ENCODE results near the gene LGI4.
"Not testable (repeated sequence)": the region's sequence is repeated elsewhere in the genome, so short reads cannot be mapped to it uniquely, and the experiment has no call there.

LGI4 gene

GRCh38 chr19:35112995-35113688 lies 21.7 kb downstream of the LGI4 start:
- no peaks in the 10 kb centered on the region for H3K36me3 Mint-ChIP-seq
- H3K4me1 Mint-ChIP-seq, result peaks cover 5% of the 10 kb centered on the region
- H3K9me3 Mint-ChIP-seq, result no peaks in the 10 kb centered on the region
- H3K27me3 Mint-ChIP-seq, result no peaks in the 10 kb centered on the region
- no peak overlapping the region for H3K4me3 Mint-ChIP-seq
- H3K27ac Mint-ChIP-seq, result no peak overlapping the region

GRCh38 chr19:35110974-35111373 lies 23.9 kb downstream of the LGI4 start:
- H3K4me3 Mint-ChIP-seq, result no peak overlapping the region
- H3K36me3 Mint-ChIP-seq, result no peaks in the 10 kb centered on the region
- no peaks in the 10 kb centered on the region for H3K9me3 Mint-ChIP-seq
- no peak overlapping the region for H3K27ac Mint-ChIP-seq
- H3K4me1 Mint-ChIP-seq, result peaks cover 5% of the 10 kb centered on the region
- H3K27me3 Mint-ChIP-seq, result no peaks in the 10 kb centered on the region

- Mint-ChIP-seq H3K9me3 (no peaks in the 10 kb centered on the region), H3K27me3 (no peaks in the 10 kb centered on the region), H3K4me3 (no peak overlapping the region), H3K4me1 (peaks cover 2% of the 10 kb centered on the region), H3K36me3 (no peaks in the 10 kb centered on the region), H3K27ac (no peak overlapping the region)
These were observed 25.3 kb downstream of the LGI4 start for GRCh38 chr19:35109395-35110112.

- Mint-ChIP-seq H3K4me1 (no peaks in the 10 kb centered on the region), H3K27me3 (no peaks in the 10 kb centered on the region), H3K36me3 (no peaks in the 10 kb centered on the region), H3K9me3 (no peaks in the 10 kb centered on the region), H3K4me3 (no peak overlapping the region), H3K27ac (peak overlapping the region; percentile 30)
These were observed 26.1 kb downstream of the LGI4 start for GRCh38 chr19:35108730-35109129.

GRCh38 chr19:35107545-35107944 lies 27.3 kb downstream of the LGI4 start:
- no peaks in the 10 kb centered on the region for H3K9me3 Mint-ChIP-seq
- H3K27me3 Mint-ChIP-seq, result no peaks in the 10 kb centered on the region
- no peak overlapping the region for H3K4me3 Mint-ChIP-seq
- H3K4me1 Mint-ChIP-seq, result no peaks in the 10 kb centered on the region
- H3K27ac Mint-ChIP-seq, result no peak overlapping the region
- H3K36me3 Mint-ChIP-seq, result no peaks in the 10 kb centered on the region

- H3K4me1 Mint-ChIP-seq, result no peaks in the 10 kb centered on the region
- no peak overlapping the region for H3K4me3 Mint-ChIP-seq
- H3K9me3 Mint-ChIP-seq, result no peaks in the 10 kb centered on the region
- no peaks in the 10 kb centered on the region for H3K36me3 Mint-ChIP-seq
- H3K27me3 Mint-ChIP-seq, result no peaks in the 10 kb centered on the region
- H3K27ac Mint-ChIP-seq, result no peak overlapping the region
These were observed 27.8 kb downstream of the LGI4 start for GRCh38 chr19:35106898-35107541.

- Mint-ChIP-seq H3K27me3 (no peaks in the 10 kb centered on the region), H3K4me3 (no peak overlapping the region), H3K36me3 (no peaks in the 10 kb centered on the region), H3K4me1 (no peaks in the 10 kb centered on the region), H3K9me3 (no peaks in the 10 kb centered on the region), H3K27ac (peak overlapping the region; percentile 80)
These were observed 28.6 kb downstream of the LGI4 start for GRCh38 chr19:35106291-35106583.

- Mint-ChIP-seq H3K27ac (peak overlapping the region; percentile 80), H3K4me3 (no peak overlapping the region), H3K9me3 (no peaks in the 10 kb centered on the region), H3K36me3 (no peaks in the 10 kb centered on the region), H3K4me1 (no peaks in the 10 kb centered on the region), H3K27me3 (no peaks in the 10 kb centered on the region)
These were observed 29.2 kb downstream of the LGI4 start for GRCh38 chr19:35105411-35106290.

GRCh38 chr19:35105047-35105410 lies 29.8 kb downstream of the LGI4 start:
- no peaks in the 10 kb centered on the region for H3K36me3 Mint-ChIP-seq
- no peak overlapping the region for H3K4me3 Mint-ChIP-seq
- no peaks in the 10 kb centered on the region for H3K9me3 Mint-ChIP-seq
- H3K27me3 Mint-ChIP-seq, result no peaks in the 10 kb centered on the region
- H3K4me1 Mint-ChIP-seq, result no peaks in the 10 kb centered on the region
- H3K27ac Mint-ChIP-seq, result no peak overlapping the region

GRCh38 chr19:35104361-35104760 lies 30.5 kb downstream of the LGI4 start:
- Mint-ChIP-seq H3K27ac (no peak overlapping the region), H3K4me3 (no peak overlapping the region), H3K27me3 (no peaks in the 10 kb centered on the region), H3K9me3 (no peaks in the 10 kb centered on the region), H3K36me3 (no peaks in the 10 kb centered on the region), H3K4me1 (no peaks in the 10 kb centered on the region)

GRCh38 chr19:35103614-35104013 lies 31.2 kb downstream of the LGI4 start:
- H3K4me3 Mint-ChIP-seq, H3K36me3 Mint-ChIP-seq, H3K4me1 Mint-ChIP-seq, H3K27me3 Mint-ChIP-seq, H3K27ac Mint-ChIP-seq, H3K9me3 Mint-ChIP-seq: not testable (repeated sequence)

- not testable (repeated sequence) for H3K27ac Mint-ChIP-seq, H3K4me3 Mint-ChIP-seq, H3K36me3 Mint-ChIP-seq, H3K4me1 Mint-ChIP-seq, H3K27me3 Mint-ChIP-seq, H3K9me3 Mint-ChIP-seq
These were observed 32.9 kb downstream of the LGI4 start for GRCh38 chr19:35101949-35102348.

- no peaks in the 10 kb centered on the region for H3K27me3 Mint-ChIP-seq
- no peaks in the 10 kb centered on the region for H3K4me1 Mint-ChIP-seq
- no peak overlapping the region for H3K4me3 Mint-ChIP-seq
- H3K27ac Mint-ChIP-seq, result no peak overlapping the region
- H3K36me3 Mint-ChIP-seq, result no peaks in the 10 kb centered on the region
- no peaks in the 10 kb centered on the region for H3K9me3 Mint-ChIP-seq
These were observed 34.0 kb downstream of the LGI4 start for GRCh38 chr19:35100588-35101533.

- Mint-ChIP-seq H3K9me3 (no peaks in the 10 kb centered on the region), H3K4me3 (no peak overlapping the region), H3K4me1 (no peaks in the 10 kb centered on the region), H3K27me3 (no peaks in the 10 kb centered on the region), H3K27ac (no peak overlapping the region), H3K36me3 (no peaks in the 10 kb centered on the region)
These were observed 35.0 kb downstream of the LGI4 start for GRCh38 chr19:35099897-35100275.

Measured in activated naive CD4-positive, alpha-beta T cell treated with anti-CD3 and anti-CD28 coated beads, Interleukin-2, amount 50 U/mL, for 24 hours (primary cell).